Measurements from ENCODE around the gene TLE3.

DNA sequence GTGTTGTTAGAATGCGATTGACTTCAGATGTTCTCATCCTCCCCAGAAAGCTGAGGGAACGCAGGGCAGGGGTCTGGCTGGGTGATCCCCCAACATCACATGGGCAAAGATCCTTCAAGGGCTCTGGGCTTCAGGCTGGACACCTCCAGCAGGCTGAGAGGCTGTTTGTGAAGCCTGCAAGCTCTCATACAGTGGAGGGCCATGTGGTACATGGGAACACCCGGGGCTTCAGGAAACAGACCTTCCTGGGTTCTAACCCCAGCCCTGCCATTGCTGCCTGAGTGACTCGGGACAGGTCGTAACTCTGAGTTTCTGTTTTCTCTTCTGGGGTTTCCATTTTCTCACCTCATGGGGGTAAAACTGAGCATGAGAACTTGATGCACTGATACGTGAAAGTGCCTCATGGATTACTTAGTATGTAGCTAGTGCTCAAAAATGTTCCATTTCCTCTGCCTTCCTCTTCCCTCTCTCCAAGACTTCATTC is 81.2 kb downstream of the TLE3 start:
- TF ChIP-seq, protein P1, sequence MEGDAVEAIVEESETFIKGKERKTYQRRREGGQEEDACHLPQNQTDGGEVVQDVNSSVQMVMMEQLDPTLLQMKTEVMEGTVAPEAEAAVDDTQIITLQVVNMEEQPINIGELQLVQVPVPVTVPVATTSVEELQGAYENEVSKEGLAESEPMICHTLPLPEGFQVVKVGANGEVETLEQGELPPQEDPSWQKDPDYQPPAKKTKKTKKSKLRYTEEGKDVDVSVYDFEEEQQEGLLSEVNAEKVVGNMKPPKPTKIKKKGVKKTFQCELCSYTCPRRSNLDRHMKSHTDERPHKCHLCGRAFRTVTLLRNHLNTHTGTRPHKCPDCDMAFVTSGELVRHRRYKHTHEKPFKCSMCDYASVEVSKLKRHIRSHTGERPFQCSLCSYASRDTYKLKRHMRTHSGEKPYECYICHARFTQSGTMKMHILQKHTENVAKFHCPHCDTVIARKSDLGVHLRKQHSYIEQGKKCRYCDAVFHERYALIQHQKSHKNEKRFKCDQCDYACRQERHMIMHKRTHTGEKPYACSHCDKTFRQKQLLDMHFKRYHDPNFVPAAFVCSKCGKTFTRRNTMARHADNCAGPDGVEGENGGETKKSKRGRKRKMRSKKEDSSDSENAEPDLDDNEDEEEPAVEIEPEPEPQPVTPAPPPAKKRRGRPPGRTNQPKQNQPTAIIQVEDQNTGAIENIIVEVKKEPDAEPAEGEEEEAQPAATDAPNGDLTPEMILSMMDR (IDR thresholded peaks at IDR 0.05; ENCODE audit: borderline replicate concordance, extremely low read depth, low read length, poor library complexity, severe bottlenecking) = no peak
- TF ChIP-seq EZH2 (IDR thresholded peaks at IDR 0.05; ENCODE audit: borderline replicate concordance, low read depth, low read length, severe bottlenecking) = no peak

Data from DND-41 (cell line).